ENCODE measurements around the gene TRDMT1.
A peak's percentile ranks its signal among the peaks of the same experiment; 100 is the strongest.

TRDMT1 gene

GRCh38 chr10:17237149-17237527 is 35.7 kb upstream of the TRDMT1 start:
- Histone ChIP-seq H3K36me3 (ENCODE audit: insufficient read depth, low read length) (peaks cover 56% of the 10 kb centered on the region), H3K4me1 (ENCODE audit: insufficient read depth, low read length) (peaks cover 47% of the 10 kb centered on the region), H3K9me3 (ENCODE audit: low read length) (no peaks in the 10 kb centered on the region), H3K4me3 (ENCODE audit: low read length) (no peak overlapping the region), H3K27me3 (ENCODE audit: insufficient read depth, low read length) (no peaks in the 10 kb centered on the region), H2AFZ (ENCODE audit: low read depth, low read length) (no peak overlapping the region)

GRCh38 chr10:17236468-17237148 is 35.1 kb upstream of the TRDMT1 start:
- H3K36me3 ChIP-seq (ENCODE audit: insufficient read depth, low read length): peaks cover 61% of the 10 kb centered on the region
- H3K4me3 ChIP-seq (ENCODE audit: low read length): no peak overlapping the region
- H3K9me3 ChIP-seq (ENCODE audit: low read length): no peaks in the 10 kb centered on the region
- no peak overlapping the region for H2AFZ ChIP-seq (ENCODE audit: low read depth, low read length)
- H3K4me1 ChIP-seq (ENCODE audit: insufficient read depth, low read length): peaks cover 51% of the 10 kb centered on the region
- no peaks in the 10 kb centered on the region for H3K27me3 ChIP-seq (ENCODE audit: insufficient read depth, low read length)

- peak overlapping the region; percentile 15 for H3K4me3 ChIP-seq (ENCODE audit: low read length)
These were observed 33.7 kb upstream of the TRDMT1 start for GRCh38 chr10:17235136-17235535.

GRCh38 chr10:17234431-17234945 is 33.0 kb upstream of the TRDMT1 start:
- Histone ChIP-seq H3K4me3 (ENCODE audit: low read length) (peak overlapping the region; percentile 15), H2AFZ (ENCODE audit: low read depth, low read length) (no peak overlapping the region), H3K4me1 (ENCODE audit: insufficient read depth, low read length) (peaks cover 51% of the 10 kb centered on the region), H3K27me3 (ENCODE audit: insufficient read depth, low read length) (no peaks in the 10 kb centered on the region), H3K9me3 (ENCODE audit: low read length) (no peaks in the 10 kb centered on the region), H3K36me3 (ENCODE audit: insufficient read depth, low read length) (peaks cover 74% of the 10 kb centered on the region)

More at GRCh38 chr10:17235136-17235535, 33.7 kb upstream of the TRDMT1 start:
- Histone ChIP-seq H3K36me3 (ENCODE audit: insufficient read depth, low read length) (peaks cover 68% of the 10 kb centered on the region), H3K4me1 (ENCODE audit: insufficient read depth, low read length) (peaks cover 51% of the 10 kb centered on the region), H3K9me3 (ENCODE audit: low read length) (no peaks in the 10 kb centered on the region), H2AFZ (ENCODE audit: low read depth, low read length) (no peak overlapping the region), H3K27me3 (ENCODE audit: insufficient read depth, low read length) (no peaks in the 10 kb centered on the region)

GRCh38 chr10:17233286-17233991 is 32.0 kb upstream of the TRDMT1 start:
- Histone ChIP-seq H3K4me1 (ENCODE audit: insufficient read depth, low read length) (peaks cover 50% of the 10 kb centered on the region), H2AFZ (ENCODE audit: low read depth, low read length) (no peak overlapping the region), H3K27me3 (ENCODE audit: insufficient read depth, low read length) (no peaks in the 10 kb centered on the region), H3K9me3 (ENCODE audit: low read length) (no peaks in the 10 kb centered on the region), H3K36me3 (ENCODE audit: insufficient read depth, low read length) (peaks cover 76% of the 10 kb centered on the region), H3K4me3 (ENCODE audit: low read length) (peak overlapping the region; percentile 97)

GRCh38 chr10:17232276-17232960 is 30.9 kb upstream of the TRDMT1 start:
- no peaks in the 10 kb centered on the region for H3K9me3 ChIP-seq (ENCODE audit: low read length)
- no peak overlapping the region for H2AFZ ChIP-seq (ENCODE audit: low read depth, low read length)
- H3K4me1 ChIP-seq (ENCODE audit: insufficient read depth, low read length): peaks cover 47% of the 10 kb centered on the region
- peak overlapping the region; percentile 97 for H3K4me3 ChIP-seq (ENCODE audit: low read length)
- H3K27me3 ChIP-seq (ENCODE audit: insufficient read depth, low read length): no peaks in the 10 kb centered on the region
- peaks cover 70% of the 10 kb centered on the region for H3K36me3 ChIP-seq (ENCODE audit: insufficient read depth, low read length)

GRCh38 chr10:17231788-17232187 is 30.3 kb upstream of the TRDMT1 start:
- H2AFZ ChIP-seq (ENCODE audit: low read depth, low read length): no peak overlapping the region
- H3K4me3 ChIP-seq (ENCODE audit: low read length): peak overlapping the region; percentile 97
- peaks cover 52% of the 10 kb centered on the region for H3K4me1 ChIP-seq (ENCODE audit: insufficient read depth, low read length)
- peaks cover 64% of the 10 kb centered on the region for H3K36me3 ChIP-seq (ENCODE audit: insufficient read depth, low read length)
- H3K27me3 ChIP-seq (ENCODE audit: insufficient read depth, low read length): no peaks in the 10 kb centered on the region
- H3K9me3 ChIP-seq (ENCODE audit: low read length): no peaks in the 10 kb centered on the region

- Histone ChIP-seq H3K4me3 (ENCODE audit: low read length) (peak overlapping the region; percentile 97), H2AFZ (ENCODE audit: low read depth, low read length) (no peak overlapping the region), H3K27me3 (ENCODE audit: insufficient read depth, low read length) (no peaks in the 10 kb centered on the region), H3K4me1 (ENCODE audit: insufficient read depth, low read length) (peaks cover 47% of the 10 kb centered on the region), H3K36me3 (ENCODE audit: insufficient read depth, low read length) (peaks cover 47% of the 10 kb centered on the region), H3K9me3 (ENCODE audit: low read length) (no peaks in the 10 kb centered on the region)
These were observed 28.7 kb upstream of the TRDMT1 start for GRCh38 chr10:17229967-17230682.

- Histone ChIP-seq H2AFZ (ENCODE audit: low read depth, low read length) (no peak overlapping the region), H3K27me3 (ENCODE audit: insufficient read depth, low read length) (no peaks in the 10 kb centered on the region), H3K36me3 (ENCODE audit: insufficient read depth, low read length) (peaks cover 43% of the 10 kb centered on the region), H3K4me1 (ENCODE audit: insufficient read depth, low read length) (peaks cover 42% of the 10 kb centered on the region), H3K4me3 (ENCODE audit: low read length) (peak overlapping the region; percentile 97), H3K9me3 (ENCODE audit: low read length) (no peaks in the 10 kb centered on the region)
These were observed 28.2 kb upstream of the TRDMT1 start for GRCh38 chr10:17229717-17229966.

GRCh38 chr10:17229016-17229716 is 27.7 kb upstream of the TRDMT1 start:
- peaks cover 38% of the 10 kb centered on the region for H3K4me1 ChIP-seq (ENCODE audit: insufficient read depth, low read length)

GRCh38 chr10:17228091-17229015 is 26.9 kb upstream of the TRDMT1 start, which contains the start of gene VIM:
Gene VIM (plus strand): TSS chr10:17228241. CDS start chr10:17229423, 1,182 bp downstream.
- Histone ChIP-seq H3K36me3 (ENCODE audit: insufficient read depth, low read length) (peaks cover 31% of the 10 kb centered on the region), H2AFZ (ENCODE audit: low read depth, low read length) (peak within 1 kb of the TSS; percentile 57), H3K4me3 (ENCODE audit: low read length) (peak within 1 kb of the TSS; percentile 97), H3K9me3 (ENCODE audit: low read length) (no peaks in the 10 kb centered on the region), H3K27me3 (ENCODE audit: insufficient read depth, low read length) (no peaks in the 10 kb centered on the region), H3K4me1 (ENCODE audit: insufficient read depth, low read length) (peaks cover 32% of the 10 kb centered on the region)

More at GRCh38 chr10:17229016-17229716, 27.7 kb upstream of the TRDMT1 start:
- Histone ChIP-seq H2AFZ (ENCODE audit: low read depth, low read length) (no peak overlapping the region), H3K27me3 (ENCODE audit: insufficient read depth, low read length) (no peaks in the 10 kb centered on the region), H3K4me3 (ENCODE audit: low read length) (peak overlapping the region; percentile 97), H3K9me3 (ENCODE audit: low read length) (no peaks in the 10 kb centered on the region), H3K36me3 (ENCODE audit: insufficient read depth, low read length) (peaks cover 38% of the 10 kb centered on the region)
